ENCODE data around the gene N4BP2. TPM values are rescaled to one million over a fixed set of nuclear protein-coding genes. Genes with fewer than 3 reads are reported as not detected.
A peak's percentile ranks its signal among the peaks of the same experiment; 100 is the strongest.
"Not testable (repeated sequence)": the region's sequence is repeated elsewhere in the genome, so short reads cannot be mapped to it uniquely, and the experiment has no call there.

N4BP2 gene
- total and polyA plus RNA-seq, 5 donors: 0.86 to 7.3 (median 6.1) TPM

- intact Hi-C loops (cut with DNase I): no loop called here
- H3K9me3 ChIP-seq (ENCODE audit: control insufficient read depth, low read length): no peaks in the 10 kb centered on the region
- H3K27ac ChIP-seq (ENCODE audit: low read length): no peak overlapping the region
- DNase-seq: no peak
- H3K4me1 ChIP-seq (ENCODE audit: control insufficient read depth, insufficient read depth, low read length): no peaks in the 10 kb centered on the region
- no peak for ATAC-seq
- no peaks in the 10 kb centered on the region for H3K27me3 ChIP-seq (ENCODE audit: control insufficient read depth, insufficient read depth)
- H3K4me3 ChIP-seq (ENCODE audit: low read length): no peak overlapping the region
These were observed 73.9 kb downstream of the N4BP2 start for GRCh38 chr4:40130401-40131036.

GRCh38 chr4:40132816-40133215 is 76.2 kb downstream of the N4BP2 start:
- Histone ChIP-seq H3K27me3 (ENCODE audit: control insufficient read depth, insufficient read depth) (no peaks in the 10 kb centered on the region), H3K27ac (ENCODE audit: low read length) (no peak overlapping the region), H3K9me3 (ENCODE audit: control insufficient read depth, low read length) (no peaks in the 10 kb centered on the region), H3K4me3 (ENCODE audit: low read length) (no peak overlapping the region), H3K4me1 (ENCODE audit: control insufficient read depth, insufficient read depth, low read length) (no peaks in the 10 kb centered on the region)
- DNase-seq (no peak), ATAC-seq (no peak)
- intact Hi-C loops (cut with DNase I): no loop called here
- 96% methylated on average over 1 of the region's 1 CpG for WGBS

DNA sequence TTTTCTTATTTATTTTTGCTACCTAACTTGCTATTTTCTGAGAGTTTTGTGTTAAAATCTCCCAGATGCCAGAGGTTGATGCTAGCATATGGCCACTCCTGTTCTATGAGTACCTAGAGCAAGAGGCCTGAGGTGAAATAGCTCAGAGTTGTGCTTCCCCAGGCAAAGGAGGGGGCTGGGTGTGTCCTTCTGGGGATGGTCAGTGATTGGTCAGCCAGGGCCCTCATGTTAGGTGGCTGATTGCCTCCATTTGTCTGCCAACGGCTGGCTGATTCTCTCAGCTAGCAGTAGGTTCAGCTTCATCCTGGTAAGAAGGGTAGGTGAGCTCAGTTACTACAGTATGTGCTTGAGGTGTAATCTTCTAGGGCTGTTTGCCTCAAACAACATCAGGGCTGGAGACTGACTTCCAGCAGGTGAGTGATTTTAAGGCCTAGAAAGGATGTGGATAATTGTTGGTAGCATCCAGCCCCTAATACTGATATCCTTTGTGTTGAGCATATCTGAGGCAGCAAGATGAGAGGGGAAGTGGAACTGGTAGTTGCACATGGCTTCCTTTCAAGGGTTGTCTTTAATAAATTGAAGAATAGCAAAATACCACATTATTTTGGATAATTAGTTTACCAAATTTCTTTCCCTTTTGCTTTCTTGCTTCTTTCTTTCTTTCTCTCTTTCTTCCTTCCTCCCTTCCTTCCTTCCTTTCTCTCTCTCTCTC is 77.7 kb downstream of the N4BP2 start:
- 91% methylated on average over 1 of the region's 1 CpG for whole genome bisulfite sequencing

GRCh38 chr4:40136202-40136601 is 79.6 kb downstream of the N4BP2 start:
- H3K27me3 ChIP-seq (ENCODE audit: control insufficient read depth, insufficient read depth); H3K4me1 ChIP-seq (ENCODE audit: control insufficient read depth, insufficient read depth, low read length); H3K4me3 ChIP-seq (ENCODE audit: low read length); DNase-seq; ATAC-seq; intact Hi-C loops (cut with DNase I); H3K9me3 ChIP-seq (ENCODE audit: control insufficient read depth, low read length); H3K27ac ChIP-seq (ENCODE audit: low read length): not testable (repeated sequence)
- WGBS: 98% methylated on average over 9 of the region's 9 CpGs

More for the DNA sequence above, 77.7 kb downstream of the N4BP2 start:
- Histone ChIP-seq H3K4me3 (ENCODE audit: low read length) (no peak overlapping the region), H3K4me1 (ENCODE audit: control insufficient read depth, insufficient read depth, low read length) (no peaks in the 10 kb centered on the region), H3K27ac (ENCODE audit: low read length) (no peak overlapping the region), H3K27me3 (ENCODE audit: control insufficient read depth, insufficient read depth) (no peaks in the 10 kb centered on the region), H3K9me3 (ENCODE audit: control insufficient read depth, low read length) (no peaks in the 10 kb centered on the region)
- ATAC-seq (no peak), DNase-seq (no peak)
- intact Hi-C loops (cut with DNase I): no loop called here

GRCh38 chr4:40140196-40140595 is 83.5 kb downstream of the N4BP2 start:
- H3K27me3 ChIP-seq (ENCODE audit: control insufficient read depth, insufficient read depth): no peaks in the 10 kb centered on the region
- DNase-seq (no peak), ATAC-seq (no peak)
- no peak overlapping the region for H3K27ac ChIP-seq (ENCODE audit: low read length)
- H3K9me3 ChIP-seq (ENCODE audit: control insufficient read depth, low read length): no peaks in the 10 kb centered on the region
- intact Hi-C loops (cut with DNase I): no loop called here
- H3K4me1 ChIP-seq (ENCODE audit: control insufficient read depth, insufficient read depth, low read length): no peaks in the 10 kb centered on the region
- no peak overlapping the region for H3K4me3 ChIP-seq (ENCODE audit: low read length)

- H3K4me1 ChIP-seq (ENCODE audit: control insufficient read depth, insufficient read depth, low read length); H3K9me3 ChIP-seq (ENCODE audit: control insufficient read depth, low read length); DNase-seq; ATAC-seq; intact Hi-C loops (cut with DNase I); H3K27ac ChIP-seq (ENCODE audit: low read length); H3K4me3 ChIP-seq (ENCODE audit: low read length); H3K27me3 ChIP-seq (ENCODE audit: control insufficient read depth, insufficient read depth): not testable (repeated sequence)
- WGBS: 57% methylated on average over 4 of the region's 4 CpGs
These were observed 83.9 kb downstream of the N4BP2 start for GRCh38 chr4:40140597-40140996.

- ATAC-seq (no peak), DNase-seq (no peak)
- Histone ChIP-seq H3K27ac (ENCODE audit: low read length) (no peak overlapping the region), H3K9me3 (ENCODE audit: control insufficient read depth, low read length) (no peaks in the 10 kb centered on the region), H3K4me1 (ENCODE audit: control insufficient read depth, insufficient read depth, low read length) (no peaks in the 10 kb centered on the region), H3K4me3 (ENCODE audit: low read length) (no peak overlapping the region), H3K27me3 (ENCODE audit: control insufficient read depth, insufficient read depth) (no peaks in the 10 kb centered on the region)
- intact Hi-C loops (cut with DNase I): no loop called here
- WGBS: 89% methylated on average over 6 of the region's 6 CpGs
These were observed 87.4 kb downstream of the N4BP2 start for GRCh38 chr4:40143926-40144508.

- Histone ChIP-seq H3K4me3 (ENCODE audit: low read length) (no peak overlapping the region), H3K27me3 (ENCODE audit: control insufficient read depth, insufficient read depth) (no peaks in the 10 kb centered on the region), H3K27ac (ENCODE audit: low read length) (no peak overlapping the region), H3K4me1 (ENCODE audit: control insufficient read depth, insufficient read depth, low read length) (no peaks in the 10 kb centered on the region), H3K9me3 (ENCODE audit: control insufficient read depth, low read length) (no peaks in the 10 kb centered on the region)
- DNase-seq: no peak
- intact Hi-C loops (cut with DNase I): loop anchor here in 1 of 4 donors (5.0 kb wide), 1 partner anchor 173 kb away; no protein-coding TSS in a partner anchor
- ATAC-seq: no peak
- 68% methylated on average over 2 of the region's 2 CpGs for WGBS
These were observed 88.1 kb downstream of the N4BP2 start for GRCh38 chr4:40144716-40145115.

GRCh38 chr4:40147490-40147889 is 90.8 kb downstream of the N4BP2 start:
- H3K4me3 ChIP-seq (ENCODE audit: low read length); ATAC-seq; H3K9me3 ChIP-seq (ENCODE audit: control insufficient read depth, low read length); H3K27me3 ChIP-seq (ENCODE audit: control insufficient read depth, insufficient read depth); H3K4me1 ChIP-seq (ENCODE audit: control insufficient read depth, insufficient read depth, low read length); H3K27ac ChIP-seq (ENCODE audit: low read length): not testable (repeated sequence)
- intact Hi-C loops (cut with DNase I): loop anchor here in 1 of 4 donors (5.0 kb wide), 1 partner anchor 170 kb away; no protein-coding TSS in a partner anchor
- 95% methylated on average over 31 of the region's 31 CpGs for WGBS
- peak in 1 of 3 donors; percentile 41 for DNase-seq

GRCh38 chr4:40149960-40150385 is 93.3 kb downstream of the N4BP2 start:
- DNase-seq (peak in 2 of 3 donors; percentile 23 to 62), ATAC-seq (peak; percentile 55 to 68)
- 85% methylated on average over 3 of the region's 3 CpGs for WGBS
- Histone ChIP-seq H3K4me3 (ENCODE audit: low read length) (no peak overlapping the region), H3K9me3 (ENCODE audit: control insufficient read depth, low read length) (no peaks in the 10 kb centered on the region), H3K4me1 (ENCODE audit: control insufficient read depth, insufficient read depth, low read length) (no peaks in the 10 kb centered on the region), H3K27me3 (ENCODE audit: control insufficient read depth, insufficient read depth) (no peaks in the 10 kb centered on the region), H3K27ac (ENCODE audit: low read length) (no peak overlapping the region)
- intact Hi-C loops (cut with DNase I): loop anchor here (5.0 to 10.0 kb wide), 3 partner anchors 155 to 167 kb away; no protein-coding TSS in a partner anchor

DNA sequence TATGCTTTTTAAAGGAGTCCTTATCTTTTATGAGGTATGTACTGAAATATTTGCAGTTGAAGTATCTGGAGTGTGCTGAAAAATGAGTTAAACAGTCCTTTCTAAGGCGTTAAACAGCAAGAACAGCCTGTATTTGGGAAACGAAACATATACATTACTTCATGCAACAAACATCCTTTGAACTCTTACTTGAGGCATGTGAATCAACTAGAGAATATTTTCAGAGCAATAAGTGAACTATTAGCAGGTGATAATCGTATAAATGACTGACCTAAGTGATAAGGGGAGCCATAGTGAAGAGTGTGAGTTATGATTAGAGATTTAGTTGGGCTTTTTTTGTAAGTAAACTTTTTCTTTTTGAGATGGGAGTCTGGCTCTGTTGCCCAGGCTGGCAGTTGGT is 94.3 kb downstream of the N4BP2 start:
- intact Hi-C loops (cut with DNase I): loop anchor here (5.0 to 10.0 kb wide), 2 partner anchors 154 to 156 kb away; no protein-coding TSS in a partner anchor
- H3K4me1 ChIP-seq (ENCODE audit: control insufficient read depth, insufficient read depth, low read length): no peaks in the 10 kb centered on the region
- no peaks in the 10 kb centered on the region for H3K9me3 ChIP-seq (ENCODE audit: control insufficient read depth, low read length)
- ATAC-seq (no peak), DNase-seq (no peak)
- no peak overlapping the region for H3K27ac ChIP-seq (ENCODE audit: low read length)
- no peak overlapping the region for H3K4me3 ChIP-seq (ENCODE audit: low read length)
- no peaks in the 10 kb centered on the region for H3K27me3 ChIP-seq (ENCODE audit: control insufficient read depth, insufficient read depth)
- WGBS: 79% methylated on average over 3 of the region's 3 CpGs

Measured in right cardiac atrium (tissue), 5 donors.